IMR-90 (cell line): Measurements from ENCODE around the gene OPRL1. TPM values are rescaled to one million over a fixed set of nuclear protein-coding genes. Genes with fewer than 3 reads are reported as not detected.
"Not testable (repeated sequence)": the region's sequence is repeated elsewhere in the genome, so short reads cannot be mapped to it uniquely, and the experiment has no call there.

Experiments
- ATAC-seq: fragments of 200-7000 bp; cut with Tn5 transposase; 2 replicates; pipeline ENCODE4 v1.9.1; 2020; ENCODE audit warnings: low read depth, mild to moderate bottlenecking, moderate library complexity
- BruUV-seq: library from RNA; stranded (reverse); fragments of 400-500 nt; replicated peaks from 2 replicates; lab custom pipeline; 2021; lab: Mats Ljungman, UMichigan
- CTCF ChIA-PET: fragments of 300-600 bp; formaldehyde crosslinking; extraction: SDS; loops from one replicate; lab custom pipeline; 2021; ENCODE audit warnings: antibody characterized with exemption; lab: Yijun Ruan, JAX
- POLR2A ChIA-PET: fragments of 300-600 bp; sonication (Branson Sonifier 250); formaldehyde crosslinking; loops from one replicate; lab custom pipeline; 2022; ENCODE audit warnings: antibody characterized with exemption; ENCODE audit not compliant: unreplicated experiment; lab: Charles Lee
- DNase-seq: peaks from one replicate; pipeline ENCODE4 v3.0.0; 2013
- H2AFZ ChIP-seq: replicated peaks from 2 replicates; pipeline ENCODE3; 2013; ENCODE audit warnings: low read length, mild to moderate bottlenecking; ENCODE audit not compliant: poor library complexity
- H2AK5ac ChIP-seq: 2 replicates; pipeline ENCODE4 v1.6.1; 2013; ENCODE audit warnings: low read depth, low read length, inconsistent platforms
- H2AK9ac ChIP-seq: replicated peaks from 2 replicates; pipeline ENCODE3; 2013; ENCODE audit warnings: mild to moderate bottlenecking, low read depth, low read length, moderate library complexity; ENCODE audit not compliant: poor library complexity
- H2BK120ac ChIP-seq: 2 replicates; pipeline ENCODE4 v1.6.1; 2013; ENCODE audit warnings: low read depth, low read length, inconsistent platforms
- H2BK15ac ChIP-seq: 3 replicates; pipeline ENCODE4 v1.6.1; 2013; ENCODE audit warnings: low read depth, low read length, inconsistent platforms
- H2BK20ac ChIP-seq: 2 replicates; pipeline ENCODE4 v1.6.1; 2013; ENCODE audit warnings: low read depth, mild to moderate bottlenecking, inconsistent platforms, low read length, moderate library complexity
- H2BK5ac ChIP-seq: 2 replicates; pipeline ENCODE4 v1.6.1; 2013; ENCODE audit warnings: mild to moderate bottlenecking, low read depth, low read length, inconsistent platforms; ENCODE audit not compliant: poor library complexity, severe bottlenecking
- H3K14ac ChIP-seq: replicated peaks from 2 replicates; pipeline ENCODE4 v1.6.1; 2013; ENCODE audit warnings: low read depth, low read length, inconsistent platforms
- H3K18ac ChIP-seq: 2 replicates; pipeline ENCODE4 v1.6.1; 2013; ENCODE audit warnings: low read depth, low read length, control low read depth
- H3K23ac ChIP-seq: 2 replicates; pipeline ENCODE4 v1.6.1; 2013; ENCODE audit warnings: low read depth, low read length, inconsistent platforms
- H3K27ac ChIP-seq: 2 replicates; pipeline ENCODE4 v1.5.1; 2013; ENCODE audit warnings: mild to moderate bottlenecking, control low read depth, low read length; ENCODE audit not compliant: insufficient read depth
- H3K27me3 ChIP-seq: 2 replicates; pipeline ENCODE4 v1.6.1; 2013; ENCODE audit warnings: low read length; ENCODE audit not compliant: control insufficient read depth, insufficient read depth
- H3K36me3 ChIP-seq: 2 replicates; pipeline ENCODE4 v1.6.1; 2013; ENCODE audit warnings: low read length, mixed read lengths; ENCODE audit not compliant: control insufficient read depth, insufficient read depth
- H3K4ac ChIP-seq: 2 replicates; pipeline ENCODE4 v1.6.1; 2013; ENCODE audit warnings: low read depth, low read length, inconsistent platforms
- H3K4me1 ChIP-seq: 2 replicates; pipeline ENCODE4 v1.6.1; 2013; ENCODE audit warnings: low read length, mixed read lengths; ENCODE audit not compliant: control insufficient read depth, insufficient read depth
- H3K4me2 ChIP-seq: 2 replicates; pipeline ENCODE4 v1.6.1; 2013; ENCODE audit warnings: low read depth, mild to moderate bottlenecking, control low read depth, low read length, moderate library complexity
- H3K4me3 ChIP-seq: 2 replicates; pipeline ENCODE4 v1.5.1; 2013; ENCODE audit warnings: low read depth, mild to moderate bottlenecking, control low read depth, low read length, moderate library complexity; ENCODE audit not compliant: insufficient read depth
- H3K56ac ChIP-seq: 2 replicates; pipeline ENCODE4 v1.6.1; 2013; ENCODE audit warnings: low read length, inconsistent platforms; ENCODE audit not compliant: insufficient read depth; ENCODE audit errors: extremely low read depth
- H3K79me1 ChIP-seq, 2 experiments: 2 replicates each; pipeline ENCODE4 v1.6.1; 2013; ENCODE audit warnings: low read length in 2 of 2, inconsistent platforms in 1 of 2, low read depth in 1 of 2
- H3K9ac ChIP-seq: 2 replicates; pipeline ENCODE4 v1.6.1; 2013; ENCODE audit warnings: low read depth, low read length, control low read depth
- H3K9me1 ChIP-seq: 2 replicates; pipeline ENCODE4 v1.6.1; 2013; ENCODE audit warnings: low read length, inconsistent platforms; ENCODE audit not compliant: insufficient read depth
- H3K9me3 ChIP-seq: 2 replicates; pipeline ENCODE4 v1.6.1; 2013; ENCODE audit warnings: low read length; ENCODE audit not compliant: control insufficient read depth, insufficient read depth
- H4K20me1 ChIP-seq: 2 replicates; pipeline ENCODE4 v1.6.1; 2013; ENCODE audit warnings: low read length, inconsistent platforms; ENCODE audit not compliant: insufficient read depth
- H4K5ac ChIP-seq: 2 replicates; pipeline ENCODE4 v1.6.1; 2013; ENCODE audit warnings: mild to moderate bottlenecking, low read depth, low read length, control low read depth
- H4K8ac ChIP-seq, 2 experiments: 2 replicates each; pipeline ENCODE4 v1.6.1; 2013; ENCODE audit warnings: low read depth in 2 of 2, low read length in 2 of 2, control low read depth in 1 of 2, inconsistent platforms in 1 of 2
- H4K91ac ChIP-seq: 2 replicates; pipeline ENCODE4 v1.6.1; 2013; ENCODE audit warnings: low read depth, low read length, inconsistent platforms; ENCODE audit not compliant: insufficient read depth
- WGBS, 2 experiments: methylation state at CpG; one replicate each; pipeline versions ENCODE4 v1.1.5 to v1.1.7; 2013; ENCODE audit warnings: missing lambda C conversion rate in 2 of 2; ENCODE audit not compliant: insufficient read length in 1 of 2; ENCODE audit errors: extremely low coverage in 2 of 2; 5-methylcytosine and 5-hydroxymethylcytosine counted together
- dilution Hi-C: fragments of 300-500 bp; cut with HindIII; formaldehyde crosslinking; loops from one replicate; pipeline ENCODE4 v1.14.3; 2018; ENCODE audit warnings: low sequenced_read_pairs; ENCODE audit not compliant: unreplicated experiment
- in situ Hi-C: fragments of 300-500 bp; cut with MboI; formaldehyde crosslinking; loops from 3 replicates; pipeline ENCODE4 v1.14.3; 2019; ENCODE audit warnings: low sequenced_read_pairs, inconsistent platforms, mixed read lengths
- intact Hi-C: fragments of 100-400 bp; cut with micrococcal nuclease; formaldehyde crosslinking; loops from 2 replicates; pipeline ENCODE4 v1.10.0; 2022
- polyA plus RNA-seq, 3 experiments: library from polyadenylated mRNA; depleted of rRNA; stranded (reverse); fragments of >200 nt; gene quantifications; 2 replicates each; pipeline ENCODE4 v1.2.3, GENCODE V29; 2012; ENCODE audit warnings: low replicate concordance in 1 of 3
- total RNA-seq: library from RNA; depleted of rRNA; stranded (reverse); fragments of >200 nt; gene quantifications from 2 replicates; pipeline ENCODE4 v1.2.3, GENCODE V29; 2012

The OPRL1 gene
- total and polyA plus RNA-seq, 2 of the 4 experiments (the other 2 are of a cell fraction): 0.36 to 1.2 TPM

DNA sequence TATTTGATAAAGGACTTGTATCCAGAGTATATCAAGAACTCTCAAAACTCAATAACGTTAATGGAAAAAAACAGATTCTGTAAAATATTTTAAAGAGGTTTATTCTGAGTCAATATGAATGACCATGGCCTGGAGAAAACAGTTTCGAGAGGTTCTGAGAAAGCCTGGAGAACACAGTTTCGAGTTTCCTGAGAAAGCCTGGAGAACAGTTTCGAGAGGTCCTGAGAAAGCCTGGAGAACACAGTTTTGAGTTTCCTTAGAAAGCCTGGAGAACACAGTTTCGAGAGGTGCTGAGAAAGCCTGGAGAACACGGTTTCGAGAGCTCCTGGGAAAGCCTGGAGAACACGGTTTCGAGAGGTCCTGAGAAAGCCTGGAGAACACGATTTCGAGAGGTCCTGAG lies 43.0 kb downstream of the OPRL1 start:
- H3K79me1 ChIP-seq, H3K14ac ChIP-seq, H4K20me1 ChIP-seq, in situ Hi-C loops, H3K4me1 ChIP-seq, ATAC-seq, H3K56ac ChIP-seq, H3K27ac ChIP-seq, H2AK5ac ChIP-seq, H2BK120ac ChIP-seq, BruUV-seq, DNase-seq, H3K4me3 ChIP-seq, H3K9me3 ChIP-seq, H3K9me1 ChIP-seq, H4K8ac ChIP-seq, dilution Hi-C loops, H2BK15ac ChIP-seq, H2AFZ ChIP-seq, H4K91ac ChIP-seq, H2AK9ac ChIP-seq, H3K23ac ChIP-seq, H3K36me3 ChIP-seq, H2BK20ac ChIP-seq, H3K4ac ChIP-seq, POLR2A ChIA-PET, CTCF ChIA-PET, H4K5ac ChIP-seq, H3K9ac ChIP-seq, intact Hi-C loops, H2BK5ac ChIP-seq, H3K18ac ChIP-seq, H3K4me2 ChIP-seq: not testable (repeated sequence)
- H3K27me3 ChIP-seq: peaks cover 22% of the 10 kb centered on the region
- 80% methylated on average over 10 of the region's 11 CpGs; no CpG with 5 or more reads in 1 of the 2 experiments for WGBS, 2 experiments

DNA sequence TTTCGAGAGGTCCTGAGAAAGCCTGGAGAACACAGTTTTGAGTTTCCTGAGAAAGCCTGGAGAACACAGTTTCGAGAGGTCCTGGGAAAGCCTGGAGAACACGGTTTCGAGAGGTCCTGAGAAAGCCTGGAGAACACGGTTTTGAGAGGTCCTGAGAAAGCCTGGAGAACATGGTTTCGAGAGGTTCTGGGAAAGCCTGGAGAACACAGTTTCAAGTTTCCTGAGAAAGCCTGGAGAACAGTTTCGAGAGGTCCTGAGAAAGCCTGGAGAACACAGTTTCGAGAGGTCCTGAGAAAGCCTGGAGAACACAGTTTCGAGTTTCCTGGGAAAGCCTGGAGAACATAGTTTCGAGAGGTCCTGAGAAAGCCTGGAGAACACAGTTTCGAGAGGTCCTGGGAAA lies 43.6 kb downstream of the OPRL1 start:
- CTCF ChIA-PET, intact Hi-C loops, H2AK5ac ChIP-seq, H2AK9ac ChIP-seq, H4K20me1 ChIP-seq, H2AFZ ChIP-seq, H3K4me2 ChIP-seq, H4K91ac ChIP-seq, H3K4ac ChIP-seq, H2BK20ac ChIP-seq, dilution Hi-C loops, H4K5ac ChIP-seq, H3K27ac ChIP-seq, H3K18ac ChIP-seq, H2BK15ac ChIP-seq, H2BK120ac ChIP-seq, POLR2A ChIA-PET, H3K4me3 ChIP-seq, H3K9ac ChIP-seq, H3K36me3 ChIP-seq, H4K8ac ChIP-seq, in situ Hi-C loops, H3K79me1 ChIP-seq, ATAC-seq, H3K56ac ChIP-seq, BruUV-seq, H3K9me3 ChIP-seq, H2BK5ac ChIP-seq, H3K23ac ChIP-seq, H3K4me1 ChIP-seq, H3K9me1 ChIP-seq, DNase-seq, H3K14ac ChIP-seq: not testable (repeated sequence)
- WGBS, 2 experiments: 69% methylated on average over 7 of the region's 11 CpGs; no CpG with 5 or more reads in 1 of the 2 experiments
- peaks cover 22% of the 10 kb centered on the region for H3K27me3 ChIP-seq
